GM04504 (cell line): ENCODE results near the gene TMEM39A.

Source experiments
- DNase-seq: peaks from one replicate; pipeline ENCODE4 v3.0.0-alpha.2; 2012; ENCODE audit warnings: low read depth

TMEM39A gene, protein sequence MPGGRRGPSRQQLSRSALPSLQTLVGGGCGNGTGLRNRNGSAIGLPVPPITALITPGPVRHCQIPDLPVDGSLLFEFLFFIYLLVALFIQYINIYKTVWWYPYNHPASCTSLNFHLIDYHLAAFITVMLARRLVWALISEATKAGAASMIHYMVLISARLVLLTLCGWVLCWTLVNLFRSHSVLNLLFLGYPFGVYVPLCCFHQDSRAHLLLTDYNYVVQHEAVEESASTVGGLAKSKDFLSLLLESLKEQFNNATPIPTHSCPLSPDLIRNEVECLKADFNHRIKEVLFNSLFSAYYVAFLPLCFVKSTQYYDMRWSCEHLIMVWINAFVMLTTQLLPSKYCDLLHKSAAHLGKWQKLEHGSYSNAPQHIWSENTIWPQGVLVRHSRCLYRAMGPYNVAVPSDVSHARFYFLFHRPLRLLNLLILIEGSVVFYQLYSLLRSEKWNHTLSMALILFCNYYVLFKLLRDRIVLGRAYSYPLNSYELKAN

DNA sequence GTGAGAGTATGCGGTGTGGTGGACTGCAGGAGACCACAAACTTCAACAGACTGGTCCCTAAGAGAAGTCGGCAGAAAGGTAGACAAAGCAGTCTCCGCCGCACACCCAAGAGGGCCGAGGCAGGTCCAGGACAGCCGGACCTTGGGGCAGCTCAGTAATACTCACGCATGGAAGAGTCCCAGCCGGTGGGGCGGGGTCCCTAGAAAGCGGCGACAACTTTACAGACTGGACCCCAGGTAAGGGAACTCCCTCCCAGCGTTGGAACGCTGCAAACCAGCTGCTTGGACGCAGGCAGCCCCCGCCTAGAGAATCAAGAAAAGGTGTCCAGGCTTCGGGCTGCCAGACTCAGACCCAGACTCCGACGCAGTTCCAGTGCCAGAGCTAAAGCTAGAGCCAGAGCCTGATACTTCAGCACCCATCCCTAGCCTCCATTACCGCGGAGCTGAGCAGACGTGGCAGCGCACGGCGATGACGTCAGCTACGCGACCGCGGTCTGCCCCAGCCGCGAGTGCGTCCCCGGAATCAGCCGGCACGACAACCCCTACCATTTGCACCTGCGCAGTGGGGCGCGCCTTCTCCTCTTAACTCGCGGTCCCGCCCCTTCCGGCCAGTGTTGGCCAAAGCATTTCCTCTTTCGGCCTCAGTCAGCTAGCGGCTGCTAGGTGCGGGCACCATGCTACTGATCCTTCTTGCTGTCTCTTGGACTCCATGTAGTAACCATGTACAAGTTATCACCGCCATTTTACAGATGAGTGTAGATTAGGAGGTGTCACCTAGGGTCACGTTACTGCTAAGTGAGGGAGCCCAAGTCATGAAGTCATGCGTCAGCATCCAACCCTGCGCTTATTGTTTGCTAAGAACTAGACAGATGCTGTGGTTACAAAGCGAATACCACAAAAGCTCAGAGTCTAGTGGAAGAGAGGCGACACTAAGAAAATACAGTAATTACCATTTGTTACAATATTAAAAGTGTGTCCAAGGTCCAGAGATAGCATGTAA, at the start of gene TMEM39A:
TMEM39A (minus strand) TSS at position 445 of the 999 bp plus-strand sequence. CDS start 1,541 bp downstream, outside the sequence.
- DNase-seq = peak; percentile 96

DNA sequence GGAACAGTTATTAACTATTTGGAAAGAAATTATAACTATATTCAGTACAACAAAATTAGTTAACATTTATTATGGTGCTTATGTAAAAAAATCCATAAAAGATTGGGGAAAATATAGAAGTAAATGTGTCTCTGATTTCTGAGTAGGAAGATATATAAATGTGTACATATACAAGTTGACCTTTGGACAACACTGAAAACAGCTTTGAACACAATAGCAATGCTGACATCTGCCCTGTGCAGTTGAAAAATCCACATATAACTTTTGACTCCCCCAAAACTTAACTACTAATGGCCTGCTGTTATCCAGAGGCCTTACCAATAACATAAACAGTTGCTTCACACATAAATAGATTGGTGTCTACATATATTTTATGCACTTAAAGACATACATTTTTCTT, 47.3 kb upstream of the TMEM39A start:
- DNase-seq = no peak

DNA sequence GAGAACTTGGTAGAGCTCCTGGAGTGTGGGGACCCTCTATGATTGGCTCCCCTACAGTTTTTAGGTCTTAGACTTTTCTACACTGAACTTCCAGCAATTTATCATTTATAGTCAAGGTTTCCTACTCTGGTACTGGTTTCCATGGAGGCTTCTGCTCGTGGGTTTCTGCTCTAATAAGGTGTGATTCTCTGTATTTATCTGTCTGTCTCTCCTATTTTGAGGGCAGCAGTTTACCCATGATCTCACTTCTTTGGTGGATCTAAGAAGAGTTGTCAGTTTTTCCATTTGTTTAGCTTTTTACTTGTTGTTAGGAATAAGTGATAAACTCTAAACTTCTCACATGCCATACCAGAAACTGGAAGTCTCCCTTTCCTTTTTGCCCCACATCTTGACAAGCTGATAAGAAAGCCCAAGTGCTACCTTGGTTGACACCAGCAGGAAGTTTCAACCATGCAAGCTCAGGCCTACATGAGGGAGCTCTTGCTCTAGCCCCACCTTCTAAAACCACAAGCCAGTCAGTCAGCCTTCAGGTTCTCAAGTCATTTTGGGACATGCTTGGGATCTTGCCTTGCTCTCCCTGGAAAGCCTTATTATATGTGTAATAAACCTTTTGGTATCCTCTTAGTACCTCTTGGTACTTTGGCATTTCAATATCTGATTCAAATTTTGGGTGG, 44.9 kb upstream of the TMEM39A start:
- DNase-seq = no peak

DNA sequence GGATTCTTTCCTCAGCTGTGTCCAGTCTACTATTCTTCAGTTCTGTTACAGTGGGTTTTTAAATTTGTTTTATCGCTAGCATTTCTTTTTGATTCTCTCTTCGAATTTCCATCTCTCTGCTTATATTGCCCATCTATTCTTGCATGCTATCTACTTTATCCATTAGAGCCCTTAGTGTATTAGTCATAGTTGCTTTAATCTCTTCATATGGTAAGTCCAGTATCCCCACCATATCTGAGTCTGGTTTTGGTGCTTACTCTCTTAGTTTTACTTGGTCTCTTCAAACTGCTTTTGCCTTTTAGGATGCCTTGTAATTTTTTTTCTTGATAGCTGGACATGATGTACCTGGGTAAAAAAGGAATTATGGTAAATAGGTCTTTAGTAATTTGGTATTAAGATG, 44.0 kb upstream of the TMEM39A start:
- DNase-seq = no peak

DNA sequence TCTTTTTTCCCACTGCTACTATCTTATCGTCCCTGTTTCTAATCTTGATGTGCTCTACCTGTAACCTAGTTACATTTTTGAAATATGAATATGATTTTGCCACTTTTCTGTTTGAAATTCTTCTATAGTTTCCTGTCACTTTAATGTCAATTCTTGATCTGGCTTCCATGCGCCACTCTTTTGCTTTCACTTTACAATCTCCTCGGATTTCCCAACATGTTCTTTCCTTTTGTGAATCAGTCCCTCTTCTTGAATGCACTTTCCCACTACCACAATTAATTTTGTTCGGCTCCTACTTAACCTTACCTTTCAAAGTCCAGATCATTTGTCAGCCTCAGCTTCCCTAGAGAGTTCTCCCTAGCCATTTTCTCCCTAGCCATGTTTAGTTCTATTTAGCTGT, 43.2 kb upstream of the TMEM39A start:
- DNase-seq = no peak

DNA sequence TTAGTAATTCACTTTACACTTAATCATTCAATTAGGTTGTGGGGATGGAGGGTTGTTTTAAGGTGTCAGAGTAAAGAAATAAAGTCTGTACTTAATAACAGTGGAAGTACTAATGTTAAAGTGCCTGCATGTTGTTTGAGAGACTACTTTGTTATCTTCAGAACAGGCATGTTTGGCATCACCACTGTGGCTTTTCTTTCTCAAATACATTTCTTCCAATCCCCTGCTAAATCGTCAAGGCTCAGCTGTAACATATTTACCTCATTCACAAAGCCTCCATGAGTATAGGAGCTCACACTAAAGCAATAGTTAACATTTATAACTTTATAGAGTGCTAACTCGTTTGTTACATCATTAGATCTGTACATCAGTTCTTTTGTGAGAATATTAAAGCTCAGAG, 37.5 kb upstream of the TMEM39A start:
- no peak for DNase-seq

DNA sequence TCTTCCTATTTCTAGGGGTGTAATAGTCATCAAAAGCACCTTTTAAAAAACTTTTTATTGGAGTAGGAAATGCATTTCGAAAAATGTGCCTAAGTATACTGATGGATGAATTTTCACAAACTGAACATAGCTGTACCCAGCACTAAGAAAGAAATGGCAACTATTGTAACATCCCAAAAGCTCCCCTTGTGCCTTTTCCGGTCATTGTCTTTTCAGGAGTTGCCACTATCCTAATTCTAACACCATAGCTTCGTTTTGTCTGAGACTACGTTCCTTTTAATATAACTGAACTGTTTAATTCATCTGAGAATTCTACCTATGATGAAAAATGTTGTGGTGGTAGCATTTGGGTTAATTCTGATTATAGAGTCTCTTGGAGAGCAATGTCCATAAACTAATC, 36.9 kb upstream of the TMEM39A start:
- no peak for DNase-seq

DNA sequence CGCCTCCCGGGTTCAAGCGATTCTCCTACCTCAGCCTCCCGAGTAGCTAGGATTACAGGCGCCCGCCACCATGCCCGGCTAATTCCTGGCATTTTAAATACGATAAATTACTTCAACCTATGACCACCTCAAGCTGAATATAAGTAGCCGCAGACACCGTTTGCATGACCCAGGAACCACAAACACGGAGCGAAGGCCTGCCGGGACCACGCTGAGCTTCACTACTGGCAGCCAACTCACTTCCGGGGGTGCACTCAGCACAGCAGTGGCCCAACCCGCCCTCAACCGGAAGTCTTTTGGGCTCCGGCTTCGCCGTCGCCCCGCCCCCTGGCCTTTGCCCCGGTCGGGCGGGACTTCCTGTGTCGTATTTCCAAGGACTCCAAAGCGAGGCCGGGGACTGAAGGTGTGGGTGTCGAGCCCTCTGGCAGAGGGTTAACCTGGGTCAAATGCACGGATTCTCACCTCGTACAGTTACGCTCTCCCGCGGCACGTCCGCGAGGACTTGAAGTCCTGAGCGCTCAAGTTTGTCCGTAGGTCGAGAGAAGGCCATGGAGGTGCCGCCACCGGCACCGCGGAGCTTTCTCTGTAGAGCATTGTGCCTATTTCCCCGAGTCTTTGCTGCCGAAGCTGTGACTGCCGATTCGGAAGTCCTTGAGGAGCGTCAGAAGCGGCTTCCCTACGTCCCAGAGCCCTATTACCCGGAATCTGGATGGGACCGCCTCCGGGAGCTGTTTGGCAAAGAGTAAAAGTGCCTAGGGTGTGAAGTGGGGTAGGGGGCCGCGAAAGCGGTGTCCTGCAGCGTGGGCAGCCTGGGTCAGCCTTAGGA, 35.0 kb upstream of the TMEM39A start, which contains the start of gene TIMMDC1:
TIMMDC1 (plus strand) TSS at position 362 of the 826 bp plus-strand sequence; CDS start at position 549, 187 bp downstream.
- DNase-seq = peak; percentile 92

DNA sequence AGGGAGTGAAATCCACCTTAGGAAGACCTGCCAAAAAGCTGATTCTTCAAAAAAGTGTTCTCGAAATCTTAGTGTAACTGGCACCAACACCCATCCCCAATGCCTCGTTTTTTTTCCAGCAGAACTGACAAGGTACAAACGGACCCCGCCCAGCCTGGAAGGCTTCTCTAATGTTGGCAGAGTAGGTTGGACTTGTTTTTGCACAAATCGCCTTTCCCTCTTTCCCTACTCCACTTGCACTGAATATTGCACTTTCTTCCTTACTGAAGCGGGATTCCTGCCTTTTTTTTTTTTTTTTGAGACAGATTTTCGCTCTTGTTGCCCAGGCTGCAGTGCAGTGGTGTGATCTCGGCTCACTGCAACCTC, 34.4 kb upstream of the TMEM39A start:
- peak; percentile 5 for DNase-seq

DNA sequence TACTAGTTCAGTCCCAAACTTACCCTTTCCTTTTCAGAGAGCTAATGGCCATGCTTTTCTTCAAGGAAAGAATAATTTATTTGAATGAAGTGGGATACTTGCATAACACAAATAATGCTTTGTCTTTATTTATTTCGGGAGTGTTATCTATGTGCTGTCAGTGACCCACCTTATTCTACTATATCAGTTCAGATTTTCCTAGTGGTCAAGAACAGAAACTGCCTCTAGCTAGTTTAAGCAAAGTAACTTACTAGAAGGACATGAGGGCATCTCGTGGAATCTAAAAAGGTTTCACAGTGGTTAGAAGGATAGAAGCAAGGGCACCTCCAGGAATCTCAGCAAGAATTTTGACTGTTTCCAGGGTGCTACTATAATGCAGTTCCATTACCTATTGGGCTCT, 31.2 kb upstream of the TMEM39A start:
- no peak for DNase-seq

DNA sequence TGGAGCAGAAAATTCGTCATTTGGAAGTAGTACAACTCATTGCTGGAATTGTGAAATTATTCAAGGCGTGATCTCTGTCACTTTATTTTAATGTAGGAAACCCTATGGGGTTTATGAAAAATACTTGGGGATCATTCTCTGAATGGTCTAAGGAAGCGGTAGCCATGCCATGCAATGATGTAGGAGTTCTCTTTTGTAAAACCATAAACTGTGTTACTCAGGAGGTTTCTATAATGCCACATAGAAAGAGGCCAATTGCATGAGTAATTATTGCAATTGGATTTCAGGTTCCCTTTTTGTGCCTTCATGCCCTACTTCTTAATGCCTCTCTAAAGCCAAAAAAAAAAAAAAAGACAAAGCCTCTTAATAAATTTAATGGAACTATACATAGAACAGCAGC, 29.4 kb upstream of the TMEM39A start:
- no peak for DNase-seq

DNA sequence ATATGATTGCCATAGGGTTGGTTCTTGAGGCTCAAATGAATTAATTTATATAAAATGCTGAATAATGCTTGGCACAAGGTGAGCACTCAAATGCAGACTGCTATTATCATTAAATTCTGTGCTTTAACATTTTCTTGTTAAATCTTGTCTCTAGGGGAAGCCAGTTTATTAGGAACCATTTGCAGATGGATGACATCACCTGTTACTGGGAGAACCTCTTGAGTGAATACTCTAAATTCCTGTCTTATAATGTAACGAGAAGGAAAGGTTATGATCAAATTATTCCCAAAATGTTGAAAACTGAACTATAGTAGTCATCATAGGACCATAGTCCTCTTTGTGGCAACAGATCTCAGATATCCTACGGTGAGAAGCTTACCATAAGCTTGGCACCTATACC, 28.7 kb upstream of the TMEM39A start:
- DNase-seq = no peak

DNA sequence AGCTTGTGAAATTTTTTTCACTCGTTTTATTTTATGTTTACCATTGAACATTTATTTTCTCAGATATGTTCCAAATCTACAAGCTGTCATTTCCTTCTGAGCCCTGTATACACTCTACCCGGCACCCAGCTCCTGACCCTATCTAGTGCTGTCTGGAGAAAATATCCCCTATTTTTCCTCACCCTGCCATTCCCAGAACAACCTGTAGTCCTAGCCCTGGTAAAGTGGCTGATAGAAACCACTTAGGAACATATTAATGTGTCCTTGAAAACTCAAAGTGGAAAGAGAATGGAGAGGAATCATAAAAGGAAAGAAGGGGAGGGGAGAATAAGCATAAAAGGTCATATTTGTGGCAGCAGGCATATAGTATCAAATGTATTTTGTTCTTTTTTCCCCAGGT, 26.7 kb upstream of the TMEM39A start:
- DNase-seq = no peak

DNA sequence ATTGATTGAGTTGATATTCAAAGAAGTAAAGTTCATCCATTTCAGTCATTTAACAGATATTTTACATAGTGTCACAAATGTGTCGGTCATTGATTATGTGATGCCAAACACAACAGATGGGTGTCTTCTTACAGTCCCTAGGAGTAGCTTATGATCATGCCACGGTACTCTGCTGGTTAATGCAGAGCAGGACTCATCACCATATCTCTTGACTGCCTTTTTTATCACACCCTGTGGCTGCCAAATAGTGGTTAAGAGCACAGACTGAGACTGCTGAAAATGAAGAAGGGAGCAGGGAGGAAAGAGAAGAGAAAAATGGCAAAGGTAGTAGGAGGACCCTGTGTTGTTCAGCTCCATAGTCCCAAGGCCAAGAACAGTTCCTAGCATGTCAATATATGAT, 22.1 kb upstream of the TMEM39A start:
- DNase-seq = no peak

DNA sequence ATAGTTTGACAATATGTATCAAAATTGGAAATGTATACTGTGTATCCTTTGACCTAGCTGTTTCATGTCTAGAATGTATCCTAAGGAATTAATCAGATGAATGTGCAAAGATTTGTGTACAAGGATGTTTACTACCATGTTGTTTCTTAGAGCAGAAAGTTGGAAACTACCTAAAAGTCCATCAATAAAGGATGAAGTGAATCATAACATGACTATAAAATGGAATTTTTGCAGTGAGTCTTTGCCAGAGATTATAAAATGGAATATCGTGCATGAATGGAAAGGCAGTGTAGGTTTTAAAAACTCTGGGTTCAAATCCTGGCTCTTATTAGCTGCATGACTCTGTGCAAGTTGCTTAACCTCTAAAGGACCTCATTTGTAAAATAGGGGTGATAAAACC, 19.7 kb upstream of the TMEM39A start:
- DNase-seq = no peak

DNA sequence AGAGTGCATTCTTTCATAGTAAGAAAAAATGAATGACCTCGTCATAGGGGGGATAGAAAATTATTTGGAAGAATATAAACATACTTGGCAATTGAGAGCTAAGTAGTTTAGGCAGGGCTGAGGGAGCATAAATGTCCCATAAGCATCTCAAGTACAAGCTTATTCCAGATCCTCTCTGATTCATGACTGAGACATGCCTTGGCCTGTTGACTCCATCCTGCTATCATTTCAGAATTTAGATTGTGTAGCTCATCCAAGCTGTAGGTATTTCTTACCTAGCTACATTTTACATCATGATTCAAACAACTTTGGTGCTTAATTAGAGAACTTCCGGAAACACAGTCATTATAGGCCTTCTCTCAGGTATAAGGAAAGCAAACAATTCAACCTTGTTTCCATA, 17.7 kb upstream of the TMEM39A start:
- DNase-seq = no peak

DNA sequence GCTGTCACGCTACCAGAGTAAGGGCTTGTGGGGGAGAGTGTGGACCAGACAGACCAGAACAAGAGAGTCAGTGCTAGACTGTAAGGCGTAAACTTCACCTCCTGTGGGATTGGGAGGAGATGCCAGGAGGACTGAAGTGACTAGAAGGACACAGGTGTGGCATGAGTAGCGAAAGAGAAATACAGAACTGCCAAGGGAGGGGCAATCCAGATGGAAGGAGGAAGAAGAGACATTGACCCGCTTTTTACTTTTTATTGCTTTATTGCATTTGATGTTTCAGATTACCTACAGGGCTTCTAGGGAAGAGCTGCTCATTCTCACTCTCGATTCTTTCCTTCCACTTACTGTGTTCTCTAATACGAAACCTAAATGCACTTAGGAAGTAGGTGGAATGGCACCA, 7.5 kb upstream of the TMEM39A start:
- DNase-seq = no peak

DNA sequence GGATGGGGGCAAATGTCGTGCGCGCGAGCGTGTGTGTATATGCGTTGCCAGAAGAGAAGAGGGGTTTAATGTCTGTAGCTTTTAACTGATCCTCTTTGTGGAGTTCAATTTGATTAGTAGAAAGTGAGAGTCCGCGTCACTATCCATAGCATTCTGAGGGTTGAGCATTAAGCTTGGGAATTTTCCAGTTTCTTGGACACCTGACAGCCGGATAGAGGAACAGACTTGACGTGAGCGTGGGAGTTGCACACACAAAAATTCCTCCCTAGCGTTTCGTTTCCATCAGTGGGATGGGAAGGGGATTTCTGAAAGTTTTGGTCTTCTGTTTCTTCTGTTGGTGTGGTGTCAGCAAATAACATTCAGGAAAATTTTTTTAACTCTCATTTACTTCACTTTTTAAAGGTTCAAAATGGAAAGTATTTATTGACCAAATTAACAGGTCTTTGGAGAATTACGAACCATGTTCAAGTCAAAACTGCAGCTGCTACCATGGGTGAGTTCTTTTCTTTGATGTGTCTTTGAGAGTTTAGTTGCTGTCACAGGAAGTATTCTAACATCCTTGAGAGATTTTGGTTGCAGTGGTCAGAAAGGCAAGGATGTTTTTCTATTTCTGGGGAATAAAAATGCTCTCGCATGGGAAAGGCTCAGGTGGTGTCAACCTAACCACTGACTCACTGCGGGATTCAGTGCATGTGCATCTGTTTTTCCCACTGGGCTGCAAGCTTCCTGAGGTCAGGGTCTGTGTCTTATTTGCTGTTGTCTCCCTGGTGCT, 6.2 kb upstream of the TMEM39A start:
- no peak for DNase-seq

DNA sequence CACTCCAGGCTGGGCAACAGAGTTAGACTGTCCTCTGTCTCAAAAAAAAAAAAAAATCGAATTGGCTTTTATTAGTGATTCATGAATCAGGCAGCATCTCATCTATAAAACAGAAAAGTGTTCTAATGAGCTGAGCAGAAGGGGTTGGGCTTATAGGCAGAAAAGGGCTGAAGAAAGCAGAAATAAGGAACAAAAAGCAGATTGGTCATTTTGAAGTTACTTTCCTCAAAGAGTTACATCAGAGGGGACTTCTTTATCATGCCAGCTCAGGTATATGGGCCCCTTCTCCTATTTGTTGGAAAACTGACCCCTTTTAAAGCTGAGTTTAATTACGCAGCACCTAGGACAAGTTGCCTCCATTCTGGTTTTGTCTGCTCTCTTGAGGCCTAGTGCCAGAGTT, 4.6 kb upstream of the TMEM39A start:
- DNase-seq = no peak

DNA sequence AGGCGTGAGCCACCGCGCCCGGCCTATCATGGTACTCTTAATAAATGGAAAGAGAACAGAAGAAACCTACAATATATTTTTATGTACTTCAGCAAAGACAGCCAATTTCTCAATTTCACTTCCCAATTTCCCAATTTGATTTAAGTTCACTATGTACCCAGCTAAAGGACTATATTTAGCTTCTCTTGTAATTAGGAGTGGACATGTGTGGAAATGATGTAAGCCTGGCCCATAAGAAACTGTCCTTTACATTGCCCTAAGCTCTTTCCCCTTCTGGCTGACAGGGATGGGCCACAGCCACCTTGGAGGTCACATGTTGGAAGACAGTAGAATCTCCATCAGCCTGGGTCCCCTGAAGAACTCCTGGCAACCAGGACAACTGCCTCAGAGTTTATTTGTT, 6.2 kb downstream of the TMEM39A start:
- no peak for DNase-seq

DNA sequence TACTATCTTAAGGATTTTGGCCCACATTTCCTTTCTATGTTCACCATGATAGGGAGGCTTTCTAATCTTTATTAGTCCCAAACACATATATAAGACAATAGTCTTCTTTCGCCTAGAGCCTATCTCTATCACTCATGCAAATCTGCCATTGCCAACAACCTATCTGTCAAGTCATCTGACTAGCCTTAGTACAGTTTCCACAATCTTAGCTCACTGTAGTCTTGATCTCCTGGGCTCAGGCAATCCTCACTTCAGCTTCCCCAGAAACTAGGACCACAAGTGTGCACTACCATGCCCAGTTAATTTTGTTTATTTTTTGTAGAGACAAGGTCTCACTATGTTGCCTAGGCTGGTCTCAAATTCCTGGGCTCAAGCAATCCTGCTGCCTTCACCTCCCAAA, 6.9 kb downstream of the TMEM39A start:
- DNase-seq = no peak
